Muscle of leg (tissue), 11 donors: Measurements from ENCODE around the gene VSTM2L. TPM values are rescaled to one million over a fixed set of nuclear protein-coding genes. Genes with fewer than 3 reads are reported as not detected.

ENCODE experiments used
- DNase-seq: peaks from one replicate; pipeline ENCODE4 v3.0.0; 2013
- H3K27ac ChIP-seq: one replicate; pipeline ENCODE4 v1.5.1; 2013; ENCODE audit warnings: mild to moderate bottlenecking, low read length, control low read depth
- H3K27me3 ChIP-seq: one replicate; pipeline ENCODE4 v1.6.1; 2013; ENCODE audit warnings: low read length; ENCODE audit not compliant: control insufficient read depth, insufficient read depth
- H3K36me3 ChIP-seq: one replicate; pipeline ENCODE4 v1.6.1; 2013; ENCODE audit warnings: low read length; ENCODE audit not compliant: control insufficient read depth, insufficient read depth
- H3K4me1 ChIP-seq: one replicate; pipeline ENCODE4 v1.6.1; 2013; ENCODE audit warnings: low read length; ENCODE audit not compliant: control insufficient read depth, insufficient read depth
- H3K4me3 ChIP-seq: one replicate; pipeline ENCODE4 v1.5.1; 2013; ENCODE audit warnings: low read length, control low read depth
- H3K9me3 ChIP-seq: replicated peaks from 2 replicates; pipeline ENCODE4 v1.6.1; 2013; ENCODE audit warnings: low read depth, low read length; ENCODE audit not compliant: control insufficient read depth
- WGBS: methylation state at CpG from one replicate; pipeline ENCODE4 v1.1.5; 2013; ENCODE audit warnings: missing lambda C conversion rate; ENCODE audit not compliant: insufficient coverage; 5-methylcytosine and 5-hydroxymethylcytosine counted together
- polyA plus RNA-seq, 8 donors: library from polyadenylated mRNA; unstranded; fragments of 120-200 nt; gene quantifications; one replicate each; pipeline versions ENCODE4 v1.2.1 to v1.2.3, GENCODE V29; 2013; ENCODE audit warnings: inconsistent platforms in 1 of 8, low replicate concordance in 1 of 8; ENCODE audit not compliant: insufficient read length in 8 of 8, insufficient read depth in 1 of 8
- total RNA-seq: library from RNA; stranded (reverse); fragments of 120-200 nt; gene quantifications from one replicate; pipeline ENCODE4 v1.2.4, GENCODE V29; 2013

The VSTM2L gene
- total and polyA plus RNA-seq, 9 donors = 1.6 to 7.1 (median 3.0) TPM

GRCh38 chr20:37867289-37868195 is 35.4 kb upstream of the VSTM2L start:
- H3K9me3 ChIP-seq = no peaks in the 10 kb centered on the region
- no peak overlapping the region for H3K4me3 ChIP-seq
- peaks cover 49% of the 10 kb centered on the region for H3K36me3 ChIP-seq
- no peak for DNase-seq
- no peaks in the 10 kb centered on the region for H3K4me1 ChIP-seq
- no peaks in the 10 kb centered on the region for H3K27me3 ChIP-seq
- whole genome bisulfite sequencing = 85% methylated on average over 2 of the region's 15 CpGs
- no peak overlapping the region for H3K27ac ChIP-seq

- no peak for DNase-seq
- no peaks in the 10 kb centered on the region for H3K27me3 ChIP-seq
- H3K36me3 ChIP-seq = peaks cover 44% of the 10 kb centered on the region
- H3K4me3 ChIP-seq = no peak overlapping the region
- no CpG with 5 or more reads among the region's 3 CpGs for WGBS
- no peak overlapping the region for H3K27ac ChIP-seq
- no peaks in the 10 kb centered on the region for H3K9me3 ChIP-seq
- no peaks in the 10 kb centered on the region for H3K4me1 ChIP-seq
Observed at GRCh38 chr20:37868851-37869333, 34.0 kb upstream of the VSTM2L start.

- H3K9me3 ChIP-seq = no peaks in the 10 kb centered on the region
- DNase-seq = no peak
- peaks cover 46% of the 10 kb centered on the region for H3K36me3 ChIP-seq
- H3K4me3 ChIP-seq = no peak overlapping the region
- no peak overlapping the region for H3K27ac ChIP-seq
- WGBS = 82% methylated on average over 4 of the region's 6 CpGs
- H3K27me3 ChIP-seq = no peaks in the 10 kb centered on the region
- no peaks in the 10 kb centered on the region for H3K4me1 ChIP-seq
Observed at GRCh38 chr20:37869334-37869861, 33.5 kb upstream of the VSTM2L start.

DNA sequence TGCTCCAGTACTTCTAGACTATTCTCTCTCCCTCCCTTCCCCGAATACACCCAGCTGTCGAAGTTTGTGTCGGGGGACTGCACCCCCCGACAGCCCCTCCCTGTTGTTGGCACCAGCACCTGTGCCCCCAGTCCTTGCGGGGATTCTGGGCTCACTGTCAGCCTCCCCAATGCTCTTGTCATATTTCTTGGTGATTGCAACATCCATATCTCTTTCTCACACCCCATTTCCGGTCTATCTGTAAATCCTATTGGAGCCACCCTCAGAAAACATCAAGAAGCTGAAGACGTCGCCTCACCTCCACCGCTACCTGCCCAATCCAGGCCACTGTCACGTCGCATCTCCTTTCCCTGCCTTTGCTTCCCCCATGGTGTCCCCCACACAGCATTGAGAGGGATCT is 32.6 kb upstream of the VSTM2L start:
- no peak overlapping the region for H3K27ac ChIP-seq
- DNase-seq = no peak
- H3K36me3 ChIP-seq = peaks cover 48% of the 10 kb centered on the region
- WGBS = 81% methylated on average over 11 of the region's 11 CpGs
- H3K9me3 ChIP-seq = no peaks in the 10 kb centered on the region
- H3K4me1 ChIP-seq = no peaks in the 10 kb centered on the region
- H3K4me3 ChIP-seq = no peak overlapping the region
- H3K27me3 ChIP-seq = no peaks in the 10 kb centered on the region

GRCh38 chr20:37871751-37872150 is 31.2 kb upstream of the VSTM2L start:
- Histone ChIP-seq H3K36me3 (peaks cover 44% of the 10 kb centered on the region), H3K27me3 (no peaks in the 10 kb centered on the region), H3K9me3 (no peaks in the 10 kb centered on the region), H3K4me1 (no peaks in the 10 kb centered on the region), H3K4me3 (no peak overlapping the region), H3K27ac (no peak overlapping the region)
- WGBS = 94% methylated on average over 12 of the region's 13 CpGs
- no peak for DNase-seq

- DNase-seq = no peak
- Histone ChIP-seq H3K27ac (no peak overlapping the region), H3K27me3 (no peaks in the 10 kb centered on the region), H3K36me3 (peaks cover 44% of the 10 kb centered on the region), H3K9me3 (no peaks in the 10 kb centered on the region), H3K4me1 (peaks cover 3% of the 10 kb centered on the region), H3K4me3 (no peak overlapping the region)
- 86% methylated on average over 9 of the region's 9 CpGs for WGBS
Observed at GRCh38 chr20:37872161-37872560, 30.8 kb upstream of the VSTM2L start.

DNA sequence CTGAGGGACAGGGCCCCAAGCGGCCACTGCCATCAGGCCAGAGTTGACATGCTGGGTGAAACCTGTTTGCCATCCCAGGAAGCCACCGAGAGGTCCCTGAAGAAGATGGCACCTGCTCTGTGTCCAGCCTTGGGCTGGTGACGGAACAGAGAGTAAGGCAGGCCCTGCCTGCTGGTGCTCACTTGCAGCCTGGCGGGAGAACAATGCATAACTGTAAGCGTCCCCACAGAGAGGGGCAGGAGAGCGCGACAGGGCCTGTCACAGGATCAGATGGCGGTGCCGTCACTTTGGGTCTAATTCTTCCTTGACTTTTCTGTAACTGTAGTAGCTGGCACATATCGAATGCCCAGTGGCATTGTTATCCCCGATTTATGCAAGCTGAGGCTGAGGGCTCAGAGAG is 29.0 kb upstream of the VSTM2L start:
- Histone ChIP-seq H3K4me1 (peaks cover 20% of the 10 kb centered on the region), H3K36me3 (peaks cover 38% of the 10 kb centered on the region)
- 91% methylated on average over 11 of the region's 11 CpGs for WGBS

DNA sequence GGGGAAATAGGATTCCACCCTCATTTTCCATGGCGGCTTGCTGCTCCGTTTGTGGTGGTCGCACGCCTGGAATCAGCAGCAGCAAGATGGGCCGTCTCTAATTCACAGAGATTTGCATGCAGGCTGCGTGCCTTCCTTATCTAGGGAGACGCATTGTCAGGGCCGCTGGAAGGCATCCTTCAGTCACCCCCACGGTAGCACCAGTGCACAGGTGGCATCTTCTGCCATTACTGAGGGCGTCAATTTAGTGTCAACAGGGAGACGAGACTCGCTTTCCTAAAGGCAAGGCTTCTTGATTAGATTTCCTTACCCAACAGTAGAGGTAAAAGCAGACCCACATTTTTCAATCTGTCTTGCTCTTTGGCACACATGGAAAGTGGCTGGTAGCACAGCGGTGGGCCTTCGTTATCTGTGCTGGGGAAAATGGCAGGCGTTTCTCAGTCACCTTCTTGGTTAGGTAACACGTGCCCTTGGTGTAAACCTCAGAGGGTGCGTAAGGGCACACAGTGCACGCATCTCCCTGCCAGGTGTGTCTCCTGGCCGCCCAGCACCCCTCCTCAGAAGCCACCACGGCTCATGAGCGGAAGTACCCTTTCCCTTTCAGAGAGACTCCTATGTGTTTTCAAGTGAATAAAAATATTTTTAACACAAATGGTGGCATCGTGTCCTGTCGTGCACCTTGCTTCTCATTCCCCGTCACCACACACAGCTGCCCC is 27.3 kb upstream of the VSTM2L start:
- H3K4me3 ChIP-seq = no peak overlapping the region
- DNase-seq = no peak

More for the DNA sequence above, 29.0 kb upstream of the VSTM2L start:
- no peak for DNase-seq
- H3K27ac ChIP-seq = no peak overlapping the region
- no peaks in the 10 kb centered on the region for H3K27me3 ChIP-seq
- H3K4me3 ChIP-seq = no peak overlapping the region
- H3K9me3 ChIP-seq = no peaks in the 10 kb centered on the region

GRCh38 chr20:37876863-37877262 is 26.1 kb upstream of the VSTM2L start:
- Histone ChIP-seq H3K9me3 (no peaks in the 10 kb centered on the region), H3K4me1 (peaks cover 42% of the 10 kb centered on the region), H3K27ac (no peak overlapping the region), H3K4me3 (no peak overlapping the region), H3K27me3 (no peaks in the 10 kb centered on the region), H3K36me3 (peaks cover 24% of the 10 kb centered on the region)
- WGBS = 64% methylated on average over 4 of the region's 7 CpGs
- DNase-seq = no peak

More for the DNA sequence above, 27.3 kb upstream of the VSTM2L start:
- H3K4me1 ChIP-seq = peaks cover 29% of the 10 kb centered on the region
- peaks cover 30% of the 10 kb centered on the region for H3K36me3 ChIP-seq
- no peaks in the 10 kb centered on the region for H3K27me3 ChIP-seq
- no peaks in the 10 kb centered on the region for H3K9me3 ChIP-seq
- no peak overlapping the region for H3K27ac ChIP-seq
- 78% methylated on average over 17 of the region's 24 CpGs for WGBS
